ENCODE data around the gene RASSF5. TPM values are rescaled to one million over a fixed set of nuclear protein-coding genes. Genes with fewer than 3 reads are reported as not detected.

The RASSF5 gene
- total RNA-seq, 3 donors from 2014 or later = 11.0 to 17.0 (median 11.1) TPM

GRCh38 chr1:206476058-206476457 is 31.3 kb upstream of the RASSF5 start:
- Histone ChIP-seq H3K27ac (no peak overlapping the region), H3K4me3 (no peak overlapping the region), H3K27me3 (no peaks in the 10 kb centered on the region), H3K9me3 (no peaks in the 10 kb centered on the region), H3K36me3 (no peaks in the 10 kb centered on the region), H3K4me1 (no peaks in the 10 kb centered on the region)
- intact Hi-C loops (cut with DNase I; ENCODE audit: low total_unique reads) = no loop called here
- TF ChIP-seq, protein P1, sequence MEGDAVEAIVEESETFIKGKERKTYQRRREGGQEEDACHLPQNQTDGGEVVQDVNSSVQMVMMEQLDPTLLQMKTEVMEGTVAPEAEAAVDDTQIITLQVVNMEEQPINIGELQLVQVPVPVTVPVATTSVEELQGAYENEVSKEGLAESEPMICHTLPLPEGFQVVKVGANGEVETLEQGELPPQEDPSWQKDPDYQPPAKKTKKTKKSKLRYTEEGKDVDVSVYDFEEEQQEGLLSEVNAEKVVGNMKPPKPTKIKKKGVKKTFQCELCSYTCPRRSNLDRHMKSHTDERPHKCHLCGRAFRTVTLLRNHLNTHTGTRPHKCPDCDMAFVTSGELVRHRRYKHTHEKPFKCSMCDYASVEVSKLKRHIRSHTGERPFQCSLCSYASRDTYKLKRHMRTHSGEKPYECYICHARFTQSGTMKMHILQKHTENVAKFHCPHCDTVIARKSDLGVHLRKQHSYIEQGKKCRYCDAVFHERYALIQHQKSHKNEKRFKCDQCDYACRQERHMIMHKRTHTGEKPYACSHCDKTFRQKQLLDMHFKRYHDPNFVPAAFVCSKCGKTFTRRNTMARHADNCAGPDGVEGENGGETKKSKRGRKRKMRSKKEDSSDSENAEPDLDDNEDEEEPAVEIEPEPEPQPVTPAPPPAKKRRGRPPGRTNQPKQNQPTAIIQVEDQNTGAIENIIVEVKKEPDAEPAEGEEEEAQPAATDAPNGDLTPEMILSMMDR (IDR thresholded peaks at IDR 0.05) = no peak
- TF ChIP-seq POLR2A (IDR thresholded peaks at IDR 0.05) = no peak
- no peak for TF ChIP-seq POLR2AphosphoS5 (IDR thresholded peaks at IDR 0.05)
- no peak for DNase-seq (ENCODE audit: low spot score in 2 of 2)

GRCh38 chr1:206476591-206476990 is 30.7 kb upstream of the RASSF5 start:
- no peak for DNase-seq (ENCODE audit: low spot score in 2 of 2)
- Histone ChIP-seq H3K4me1 (no peaks in the 10 kb centered on the region), H3K27ac (no peak overlapping the region), H3K9me3 (no peaks in the 10 kb centered on the region), H3K36me3 (no peaks in the 10 kb centered on the region), H3K4me3 (no peak overlapping the region), H3K27me3 (no peaks in the 10 kb centered on the region)
- intact Hi-C loops (cut with DNase I; ENCODE audit: low total_unique reads) = no loop called here
- TF ChIP-seq POLR2A (IDR thresholded peaks at IDR 0.05) = no peak
- TF ChIP-seq POLR2AphosphoS5 (IDR thresholded peaks at IDR 0.05) = no peak
- TF ChIP-seq, protein P1 (IDR thresholded peaks at IDR 0.05) = no peak

DNA sequence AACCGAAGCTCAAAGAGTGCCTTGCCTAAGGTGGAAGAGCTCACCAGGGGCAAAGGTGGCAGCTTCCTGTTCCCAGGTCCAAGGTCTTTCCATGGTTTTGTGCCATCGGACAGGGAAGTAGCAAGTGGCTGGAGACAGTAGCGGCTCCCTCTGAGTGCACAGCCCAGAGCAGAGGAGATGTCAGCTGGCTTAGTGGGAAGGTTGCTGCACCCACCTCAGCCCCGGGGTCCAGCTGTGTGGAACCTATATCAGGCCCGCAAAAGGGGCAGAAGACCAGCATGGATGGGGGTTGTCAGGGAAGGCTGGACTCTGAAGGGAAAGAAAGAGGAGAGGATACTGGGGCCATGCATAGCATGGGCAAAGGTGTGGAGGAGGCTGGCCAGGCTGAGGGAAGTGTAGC is 30.2 kb upstream of the RASSF5 start:
- H3K9me3 ChIP-seq = no peaks in the 10 kb centered on the region
- TF ChIP-seq POLR2AphosphoS5 (IDR thresholded peaks at IDR 0.05) = no peak
- TF ChIP-seq, protein P1 (IDR thresholded peaks at IDR 0.05) = no peak
- no peak for TF ChIP-seq POLR2A (IDR thresholded peaks at IDR 0.05)
- H3K4me3 ChIP-seq = no peak overlapping the region
- no peak overlapping the region for H3K27ac ChIP-seq
- no peaks in the 10 kb centered on the region for H3K36me3 ChIP-seq
- H3K27me3 ChIP-seq = no peaks in the 10 kb centered on the region
- intact Hi-C loops (cut with DNase I; ENCODE audit: low total_unique reads) = no loop called here
- no peak for DNase-seq (ENCODE audit: low spot score in 2 of 2)
- no peaks in the 10 kb centered on the region for H3K4me1 ChIP-seq

DNA sequence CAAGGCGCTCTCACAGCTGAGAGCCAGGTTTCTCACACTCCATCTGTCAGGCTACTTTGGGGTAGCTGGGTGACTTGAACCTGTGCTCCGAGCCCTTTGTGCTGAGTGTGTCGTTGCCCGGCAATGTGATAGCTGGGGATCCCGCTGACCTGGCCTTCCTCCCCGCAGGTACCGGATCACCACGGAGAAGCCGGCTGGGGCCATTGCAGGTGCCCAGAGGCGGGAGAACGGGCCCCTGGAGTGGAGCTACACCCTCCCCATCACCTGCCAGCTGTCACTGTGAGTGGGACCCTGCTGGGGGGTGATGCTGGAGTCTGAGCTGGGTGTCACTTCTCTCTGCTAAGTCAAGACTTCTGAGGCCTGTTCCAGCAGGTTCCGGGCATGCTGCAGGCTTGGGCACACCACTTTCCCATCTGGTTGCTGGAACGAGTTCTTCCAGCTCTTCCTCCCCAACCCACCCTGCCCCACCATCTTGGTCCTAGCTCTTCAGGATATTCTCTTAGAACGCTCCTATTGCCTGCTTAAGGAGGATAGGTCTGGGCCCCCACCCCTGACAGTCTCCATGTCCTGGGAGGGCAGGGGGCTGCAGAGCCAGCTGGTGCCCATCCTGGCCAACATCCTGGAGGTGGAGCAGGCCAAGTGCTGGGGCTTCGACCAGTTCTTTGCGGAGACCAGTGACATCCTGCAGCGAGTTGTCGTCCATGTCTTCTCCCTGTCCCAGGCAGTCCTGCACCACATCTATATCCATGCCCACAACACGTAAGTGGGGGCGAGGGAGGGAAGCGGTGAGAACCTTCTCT is 29.6 kb upstream of the RASSF5 start:
- H3K4me1 ChIP-seq = no peaks in the 10 kb centered on the region
- intact Hi-C loops (cut with DNase I; ENCODE audit: low total_unique reads) = no loop called here
- no peaks in the 10 kb centered on the region for H3K36me3 ChIP-seq
- no peak for DNase-seq (ENCODE audit: low spot score in 2 of 2)
- no peaks in the 10 kb centered on the region for H3K27me3 ChIP-seq
- TF ChIP-seq POLR2AphosphoS5 (IDR thresholded peaks at IDR 0.05) = no peak
- no peak for TF ChIP-seq POLR2A (IDR thresholded peaks at IDR 0.05)
- no peaks in the 10 kb centered on the region for H3K9me3 ChIP-seq
- H3K4me3 ChIP-seq = no peak overlapping the region
- no peak overlapping the region for H3K27ac ChIP-seq

- H3K36me3 ChIP-seq = no peaks in the 10 kb centered on the region
- DNase-seq (ENCODE audit: low spot score in 2 of 2) = no peak
- no peaks in the 10 kb centered on the region for H3K9me3 ChIP-seq
- intact Hi-C loops (cut with DNase I; ENCODE audit: low total_unique reads) = no loop called here
- no peak for TF ChIP-seq POLR2AphosphoS5 (IDR thresholded peaks at IDR 0.05)
- TF ChIP-seq POLR2A (IDR thresholded peaks at IDR 0.05) = no peak
- TF ChIP-seq, protein P1 (IDR thresholded peaks at IDR 0.05) = no peak
- no peaks in the 10 kb centered on the region for H3K4me1 ChIP-seq
- no peak overlapping the region for H3K4me3 ChIP-seq
- H3K27me3 ChIP-seq = no peaks in the 10 kb centered on the region
- no peak overlapping the region for H3K27ac ChIP-seq
These were observed 28.6 kb upstream of the RASSF5 start for GRCh38 chr1:206478746-206479145.
